ENCODE results near the gene DUSP16.

The DUSP16 gene

DNA sequence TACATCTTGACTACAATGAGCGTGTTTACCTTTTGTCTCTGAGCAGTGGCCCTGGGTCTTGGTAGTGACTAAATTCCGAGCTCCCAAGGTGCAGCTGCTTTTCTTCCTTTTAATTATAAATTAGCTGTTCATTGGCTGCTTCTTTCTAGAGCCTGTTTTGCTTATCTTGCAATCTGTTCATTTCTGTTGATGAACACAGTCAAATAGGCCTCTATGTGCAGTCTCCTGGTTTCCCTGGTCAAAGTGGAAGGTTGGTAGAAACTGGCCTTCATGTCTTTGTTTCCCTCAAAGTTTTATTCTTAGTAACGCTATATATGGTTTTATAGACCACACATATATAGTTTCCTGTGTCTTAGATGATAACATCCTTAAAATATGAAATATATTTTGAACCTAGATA, 94.1 kb downstream of the DUSP16 start:
- no peak for DNase-seq (ENCODE audit: low spot score)

DNA sequence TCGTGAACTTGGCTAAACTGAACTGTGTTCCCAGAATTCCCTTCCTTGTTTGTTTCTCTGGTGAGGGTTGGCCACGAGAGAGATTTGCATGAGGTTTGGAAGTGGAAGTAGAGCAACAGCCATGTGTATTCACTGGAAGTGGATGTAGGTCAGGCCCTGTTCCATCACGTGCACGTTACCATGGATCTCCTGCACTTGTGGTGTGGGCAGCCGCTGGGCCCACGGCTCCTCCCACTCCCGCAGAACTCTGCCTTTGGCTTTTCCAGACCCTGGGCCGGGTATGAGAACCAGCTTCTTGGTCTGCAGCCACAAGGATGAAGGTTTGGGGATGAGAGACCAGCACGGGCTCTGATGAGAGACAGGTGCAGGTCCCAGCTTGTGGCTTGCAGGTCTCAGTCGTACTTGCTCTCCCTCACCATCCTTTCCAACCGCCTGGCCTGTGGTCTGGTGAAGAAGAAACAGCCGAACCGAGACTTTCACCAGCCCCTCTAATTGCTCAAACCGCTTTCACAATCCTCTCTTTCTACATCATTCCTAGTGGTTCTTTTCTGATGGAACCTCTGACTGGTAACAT, 94.9 kb downstream of the DUSP16 start:
- no peak for DNase-seq (ENCODE audit: low spot score)

DNA sequence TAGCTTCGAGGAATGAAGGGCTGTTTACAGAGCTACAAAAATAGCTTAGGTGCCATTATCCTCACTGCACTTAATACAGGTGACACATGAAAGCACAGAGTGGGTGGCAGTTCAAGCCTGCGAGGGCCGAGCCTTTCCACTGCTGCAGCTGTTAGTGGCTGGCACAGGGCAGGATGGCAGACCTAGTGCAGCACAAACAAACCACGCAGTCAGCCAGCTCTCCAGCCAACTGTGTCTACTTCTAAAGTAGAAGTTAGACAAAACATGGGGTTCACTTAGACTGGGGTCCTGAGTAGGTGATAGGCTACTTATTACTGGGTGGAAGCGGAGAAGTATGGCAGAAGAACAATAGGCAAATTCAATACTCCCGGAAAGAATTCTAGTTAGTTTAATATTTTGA, 95.4 kb downstream of the DUSP16 start:
- DNase-seq (ENCODE audit: low spot score): no peak

DNA sequence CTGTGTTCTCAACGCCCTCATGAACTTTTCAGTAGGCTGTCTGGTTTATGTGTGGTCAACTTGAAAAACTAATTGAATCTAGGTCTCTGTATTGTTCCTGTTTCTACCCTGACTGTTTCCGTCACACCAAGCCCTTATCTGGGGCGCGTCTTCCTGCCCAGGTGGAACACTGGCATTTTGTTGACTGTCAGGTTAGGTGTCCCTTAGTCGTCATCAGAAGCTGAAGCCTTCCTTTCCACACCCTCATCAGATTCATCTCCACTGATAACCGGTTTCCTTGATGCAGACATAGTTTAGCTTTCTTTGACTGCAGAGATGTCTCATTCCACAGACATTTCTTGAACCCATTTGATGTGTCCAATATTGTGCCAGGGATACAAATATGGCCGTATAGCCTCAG, 96.5 kb downstream of the DUSP16 start:
- DNase-seq (ENCODE audit: low spot score): no peak

DNA sequence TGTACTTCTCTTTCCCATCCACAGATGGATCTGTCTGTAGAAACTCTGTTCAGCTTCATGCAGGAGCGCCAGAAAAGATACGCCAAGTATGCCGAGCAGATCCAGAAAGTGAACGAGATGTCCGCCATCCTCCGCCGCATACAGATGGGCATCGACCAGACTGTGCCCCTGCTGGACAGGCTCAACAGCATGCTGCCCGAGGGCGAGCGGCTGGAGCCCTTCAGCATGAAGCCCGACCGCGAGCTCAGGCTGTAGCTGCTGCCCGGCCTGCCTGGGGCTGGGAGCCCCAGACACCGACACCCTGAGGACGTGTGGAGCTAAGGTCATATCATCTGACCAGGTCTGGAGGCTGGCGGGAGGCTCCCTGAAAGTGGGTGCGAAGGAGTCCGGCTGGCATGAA, 97.1 kb downstream of the DUSP16 start:
- no peak for DNase-seq (ENCODE audit: low spot score)

DNA sequence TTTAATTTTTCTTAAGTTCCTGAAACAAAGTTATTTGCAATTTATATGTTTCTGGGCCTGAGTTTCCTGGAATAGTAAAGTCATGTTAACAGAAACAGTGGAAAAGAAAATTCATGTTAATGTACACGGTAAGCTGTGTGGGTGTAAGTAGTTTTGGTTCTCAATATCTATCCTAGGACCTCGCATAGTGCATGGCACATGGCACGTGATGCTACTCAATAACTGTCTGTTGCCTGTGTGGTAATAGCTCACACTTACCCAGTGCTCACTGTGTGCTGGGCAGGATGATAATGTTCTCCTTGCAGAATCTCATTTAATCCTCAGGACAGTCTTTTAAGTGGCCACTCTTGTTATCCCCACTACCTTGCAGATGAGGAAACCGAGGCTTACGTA, 100.7 kb downstream of the DUSP16 start:
- DNase-seq (ENCODE audit: low spot score): no peak

DNA sequence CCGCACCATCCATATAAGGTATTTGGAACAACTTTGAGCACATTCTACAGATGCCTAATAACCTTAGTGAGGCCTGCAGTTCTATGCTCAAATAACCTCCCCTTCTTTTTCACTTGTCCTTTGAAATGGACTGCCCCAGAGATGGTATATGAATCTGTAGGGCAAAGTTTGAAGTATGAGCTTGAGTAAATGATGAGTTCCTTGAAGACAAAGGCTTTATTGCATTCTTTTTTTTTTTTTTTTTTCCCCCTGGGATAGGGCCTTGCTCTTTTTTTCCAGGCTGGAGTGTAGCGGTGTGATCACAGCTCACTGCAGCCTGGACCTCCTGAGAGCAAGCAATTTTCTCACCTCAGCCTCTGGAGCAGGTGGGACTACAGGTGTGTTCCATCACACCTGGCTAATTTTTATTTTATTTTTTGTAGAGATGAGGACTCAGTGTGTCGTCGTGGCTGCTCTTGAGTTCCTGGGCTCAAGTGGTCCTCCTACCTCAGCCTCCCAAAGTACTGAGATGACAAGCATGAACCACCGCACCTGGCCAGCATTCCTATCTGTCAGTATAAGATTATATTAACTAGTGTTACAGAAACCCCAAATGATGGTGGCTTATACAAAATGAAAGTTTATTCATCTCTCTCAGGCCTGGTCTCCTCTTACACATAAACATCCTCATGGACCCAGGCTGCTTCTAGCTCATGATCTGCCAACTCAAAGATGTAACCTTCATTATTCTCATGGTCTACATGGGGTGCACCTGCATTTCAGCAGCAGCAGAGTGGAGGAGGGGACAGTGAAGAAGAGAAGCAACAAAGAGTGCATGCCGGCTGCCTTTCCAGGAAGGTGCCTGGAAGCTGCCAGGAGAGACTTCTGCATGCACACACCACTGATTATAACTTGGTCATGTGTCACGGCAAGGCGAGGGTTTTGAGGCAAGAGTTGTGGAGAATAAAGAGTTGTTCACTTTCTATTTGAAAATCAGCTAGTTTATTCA, 101.4 kb downstream of the DUSP16 start:
- no peak for DNase-seq (ENCODE audit: low spot score)

DNA sequence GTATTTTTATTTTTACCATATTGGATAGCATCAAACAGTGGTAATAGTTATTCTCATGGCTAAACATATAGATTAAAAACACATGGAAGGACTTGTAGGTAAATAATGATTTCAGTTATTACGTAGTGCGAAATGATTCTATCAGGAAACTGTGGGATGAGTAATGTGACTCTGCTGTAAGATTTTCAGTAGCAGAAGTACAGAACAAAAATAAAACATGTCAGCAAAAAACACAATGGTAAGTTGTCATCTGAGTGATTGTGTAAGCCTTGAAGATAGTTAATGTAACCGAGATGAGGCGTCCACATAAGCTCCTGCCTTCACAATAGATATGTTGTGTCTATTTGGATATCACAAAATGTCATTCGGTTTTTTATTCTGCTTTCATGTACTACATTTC, 106.0 kb downstream of the DUSP16 start:
- no peak for DNase-seq (ENCODE audit: low spot score)

DNA sequence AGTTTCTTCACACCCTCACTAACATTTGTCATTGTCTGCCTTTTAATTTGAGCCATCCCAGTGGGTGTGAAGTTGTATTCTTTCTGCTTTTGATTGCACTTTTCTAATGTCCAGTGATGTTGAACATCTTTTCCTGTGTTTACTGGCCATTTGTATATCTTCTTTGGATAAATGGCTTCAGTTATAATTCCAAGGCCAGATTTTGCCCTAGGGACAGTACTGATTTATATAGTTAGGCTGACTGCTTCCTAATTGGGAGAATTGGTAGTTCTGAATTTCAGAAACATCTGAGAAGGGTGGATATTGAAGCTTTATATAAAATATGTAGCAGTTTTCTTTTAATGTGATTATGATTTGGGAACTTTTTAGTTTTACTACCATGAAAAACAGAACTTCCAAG, 108.3 kb downstream of the DUSP16 start:
- no peak for DNase-seq (ENCODE audit: low spot score)

DNA sequence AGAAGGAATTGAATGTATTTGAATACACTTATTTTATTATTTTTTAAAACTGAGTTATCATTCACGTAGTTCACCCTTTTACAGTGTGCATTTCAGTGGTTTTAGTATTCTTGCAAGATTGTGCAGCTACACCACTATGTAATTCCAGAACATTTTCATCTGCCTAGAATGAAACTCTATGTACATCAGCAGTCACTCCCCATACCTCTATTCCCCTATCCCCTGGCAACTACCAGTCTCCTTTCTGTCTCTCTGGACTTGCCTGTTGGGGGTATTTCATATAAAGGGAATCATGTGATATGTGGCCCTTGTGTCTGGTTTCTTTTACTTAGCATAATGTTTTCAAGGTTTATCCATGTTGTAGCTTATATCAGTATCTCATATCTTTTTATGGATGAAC, 109.0 kb downstream of the DUSP16 start:
- DNase-seq (ENCODE audit: low spot score): no peak

DNA sequence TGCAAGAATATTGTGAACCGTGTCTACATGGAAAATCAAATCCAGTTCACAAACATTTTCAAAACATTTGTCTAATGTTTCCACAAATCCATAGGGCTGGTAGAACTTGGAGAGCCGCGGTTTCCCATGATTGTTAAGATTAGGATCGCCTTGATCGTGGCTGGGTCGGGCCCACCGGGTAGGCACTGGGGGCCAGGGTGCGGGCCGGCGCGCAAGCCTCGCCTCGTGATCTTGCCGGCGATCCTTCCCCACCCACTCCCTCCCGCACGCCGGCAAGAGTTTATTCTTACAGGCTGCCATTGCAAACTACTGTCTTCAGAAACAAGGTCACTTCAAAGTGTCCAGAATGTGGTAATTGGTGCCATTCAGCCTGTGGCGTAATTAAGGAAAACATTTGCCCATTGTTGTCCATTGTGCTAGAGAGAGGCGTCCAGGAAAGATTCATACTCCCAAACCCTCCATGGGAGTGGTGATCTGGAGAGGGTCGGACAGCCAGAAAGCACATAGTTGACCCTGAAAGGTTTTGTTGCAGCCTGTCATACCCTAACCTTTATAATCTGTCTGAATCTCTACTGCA, 110.2 kb downstream of the DUSP16 start:
- no peak for DNase-seq (ENCODE audit: low spot score)

DNA sequence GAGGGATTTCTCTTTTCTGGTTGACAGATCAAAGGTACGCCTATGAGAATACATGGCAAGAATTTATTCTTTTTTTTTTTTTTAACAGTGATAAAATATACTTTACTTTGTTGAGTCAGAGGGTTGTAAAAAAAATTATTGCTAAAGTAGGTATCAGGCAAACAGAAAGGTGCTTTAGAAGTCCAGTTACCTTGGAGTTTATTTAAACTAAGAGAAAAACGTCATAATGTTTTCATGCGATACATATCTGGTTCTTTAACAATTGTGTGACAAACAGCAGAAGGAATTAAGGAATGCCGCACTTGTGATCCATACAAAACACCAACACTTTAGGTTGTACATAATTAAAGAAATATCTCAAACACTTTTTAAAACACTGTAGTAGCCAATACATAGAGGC, 111.6 kb downstream of the DUSP16 start:
- no peak for DNase-seq (ENCODE audit: low spot score)

DNA sequence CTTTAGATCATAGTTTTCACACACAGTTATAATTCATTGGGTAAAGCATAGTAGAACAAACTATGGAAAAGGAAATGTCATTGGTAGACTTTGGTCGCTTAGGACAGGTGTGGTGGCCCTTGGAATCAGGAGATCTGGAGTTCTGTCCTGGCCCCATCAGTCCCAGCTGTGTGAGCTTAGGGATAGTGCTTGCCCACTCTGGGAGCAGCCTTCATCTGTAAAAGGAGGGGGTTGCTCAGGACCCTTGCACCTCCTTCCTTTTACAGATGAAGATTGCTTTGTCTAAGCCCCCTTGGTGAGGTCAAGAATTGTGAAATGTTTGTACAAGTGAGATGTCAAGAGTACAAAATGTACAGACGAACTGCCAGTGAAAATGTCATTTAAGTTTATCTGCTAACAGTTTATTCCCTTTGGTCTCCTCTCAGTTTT, 112.6 kb downstream of the DUSP16 start:
- peak; percentile 15 for DNase-seq (ENCODE audit: low spot score)

DNA sequence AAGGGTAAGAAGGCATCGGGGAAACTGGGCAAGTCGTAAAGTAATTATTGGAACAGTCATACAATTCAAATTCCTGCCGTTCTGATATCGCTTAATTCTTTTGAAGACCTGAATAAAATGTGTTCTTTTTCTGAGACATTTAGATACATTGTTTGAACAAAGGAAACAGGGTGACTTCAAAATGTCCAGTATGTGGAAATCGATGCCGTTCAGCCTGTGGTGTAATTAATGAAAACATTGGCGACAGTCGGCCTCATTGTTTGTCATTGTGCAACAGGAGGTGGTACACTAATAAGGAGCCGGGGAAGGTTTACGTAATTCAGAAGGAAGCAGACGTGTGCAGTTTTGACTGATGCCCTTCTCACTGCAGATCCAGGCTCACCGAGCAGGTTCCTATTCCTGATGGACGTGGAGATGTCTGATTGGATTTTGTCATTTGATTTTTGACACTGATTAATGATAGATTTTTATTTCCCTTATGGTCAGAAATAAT, 113.1 kb downstream of the DUSP16 start:
- DNase-seq (ENCODE audit: low spot score): peak; percentile 75

DNA sequence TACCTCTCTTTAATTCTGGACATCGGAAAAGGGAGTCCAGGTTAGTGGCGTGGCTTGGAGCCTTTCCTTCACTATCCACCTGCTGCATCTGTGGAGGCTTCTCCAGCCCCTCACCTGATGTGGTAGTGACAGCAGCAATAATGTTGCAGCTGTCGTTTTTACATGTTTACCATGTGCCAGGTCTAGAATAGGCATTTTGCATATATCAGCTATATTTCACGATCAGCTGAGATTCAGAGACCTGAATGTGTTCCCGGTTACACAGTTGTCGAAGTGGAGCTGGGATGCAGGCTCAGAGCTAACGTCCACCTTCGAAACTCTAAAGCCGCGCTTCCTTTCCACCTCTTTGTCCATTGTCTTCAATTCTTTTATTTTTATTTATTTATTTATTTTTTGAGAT, 114.8 kb downstream of the DUSP16 start:
- DNase-seq (ENCODE audit: low spot score): no peak

DNA sequence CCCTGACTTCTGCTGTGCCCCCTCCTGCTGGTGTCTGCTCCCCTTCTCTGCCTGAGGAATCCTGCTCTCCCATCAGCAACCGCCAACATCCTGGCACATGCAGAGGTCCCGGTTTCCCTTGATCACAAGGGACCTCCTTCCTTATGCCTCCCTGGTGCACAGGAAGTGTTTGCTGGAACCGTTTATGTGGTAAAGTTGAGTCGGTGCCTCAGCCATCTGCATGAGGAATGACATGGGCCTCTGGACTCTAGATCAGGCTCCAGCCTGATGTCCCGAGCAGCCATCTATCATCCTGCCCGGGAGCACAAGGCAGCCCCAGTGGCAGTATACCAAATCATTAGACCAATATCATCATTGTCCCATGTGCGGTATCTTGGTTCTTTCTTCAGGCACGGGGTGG, 115.4 kb downstream of the DUSP16 start:
- no peak for DNase-seq (ENCODE audit: low spot score)

DNA sequence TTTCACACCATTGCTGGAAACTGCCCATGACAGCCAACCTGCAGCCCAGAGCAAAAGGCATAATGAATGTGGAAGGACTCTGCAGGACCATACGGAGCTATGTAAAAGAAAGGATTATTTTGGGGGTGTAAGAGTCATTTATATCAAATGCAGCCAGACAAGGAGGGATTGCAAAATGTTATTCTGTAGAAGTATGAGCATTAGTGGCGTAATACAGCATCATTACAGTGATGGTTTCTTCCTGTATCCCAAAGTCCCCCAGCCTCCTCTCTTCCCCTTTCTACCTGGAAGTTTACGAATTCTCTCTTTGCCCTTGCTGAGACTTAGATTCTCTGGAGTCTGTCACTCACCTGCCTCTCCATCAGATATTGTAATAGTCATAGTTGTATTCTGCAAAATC, 115.9 kb downstream of the DUSP16 start:
- no peak for DNase-seq (ENCODE audit: low spot score)

DNA sequence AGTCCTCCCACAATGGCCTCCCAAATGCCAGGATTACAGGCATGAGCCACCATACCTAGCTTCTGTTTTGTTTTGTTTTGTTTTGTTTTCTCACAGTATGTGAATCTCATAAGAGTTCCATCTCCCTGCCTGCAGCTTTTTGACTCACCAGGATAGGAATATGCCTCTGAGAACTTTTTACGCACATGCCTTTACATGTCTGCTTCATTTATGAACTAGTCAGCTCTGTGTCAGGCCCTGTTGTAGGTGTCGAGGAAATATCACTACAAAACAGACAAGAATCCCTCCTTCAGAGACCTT, 116.8 kb downstream of the DUSP16 start:
- no peak for DNase-seq (ENCODE audit: low spot score)

DNA sequence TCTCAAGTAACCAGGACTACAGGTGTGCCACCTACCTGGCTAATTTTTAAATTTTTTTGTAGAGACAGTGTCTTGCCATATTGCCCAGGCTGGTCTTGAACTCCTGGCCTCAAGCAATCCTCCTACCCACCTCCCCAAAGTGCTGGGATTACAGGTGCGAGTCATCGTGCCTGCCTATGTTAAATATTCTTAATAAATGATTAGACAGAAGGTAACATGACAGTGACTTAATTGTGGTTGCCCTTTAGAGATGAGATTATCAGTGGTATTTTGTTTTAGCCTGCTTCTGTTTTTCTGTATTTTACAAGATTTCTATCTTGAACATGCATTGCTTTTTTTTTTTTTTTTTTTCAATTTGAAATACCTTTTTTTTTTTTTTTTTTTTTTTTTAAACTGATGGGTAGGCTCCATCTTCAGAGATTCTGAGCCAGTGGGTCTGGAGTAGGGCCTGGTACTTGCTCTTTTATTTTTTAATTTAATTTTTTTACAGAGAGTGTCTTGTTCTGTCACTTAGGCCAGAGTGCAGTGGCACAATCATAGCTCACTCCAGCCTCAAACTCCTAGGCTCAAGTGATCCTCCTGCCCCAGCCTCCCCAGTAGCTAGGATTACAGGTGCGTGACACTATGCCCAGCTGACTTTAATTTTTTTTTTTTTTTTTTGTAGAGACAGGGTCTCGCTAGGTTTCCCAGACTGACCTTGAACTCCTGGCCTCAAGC, 117.3 kb downstream of the DUSP16 start:
- no peak for DNase-seq (ENCODE audit: low spot score)

DNA sequence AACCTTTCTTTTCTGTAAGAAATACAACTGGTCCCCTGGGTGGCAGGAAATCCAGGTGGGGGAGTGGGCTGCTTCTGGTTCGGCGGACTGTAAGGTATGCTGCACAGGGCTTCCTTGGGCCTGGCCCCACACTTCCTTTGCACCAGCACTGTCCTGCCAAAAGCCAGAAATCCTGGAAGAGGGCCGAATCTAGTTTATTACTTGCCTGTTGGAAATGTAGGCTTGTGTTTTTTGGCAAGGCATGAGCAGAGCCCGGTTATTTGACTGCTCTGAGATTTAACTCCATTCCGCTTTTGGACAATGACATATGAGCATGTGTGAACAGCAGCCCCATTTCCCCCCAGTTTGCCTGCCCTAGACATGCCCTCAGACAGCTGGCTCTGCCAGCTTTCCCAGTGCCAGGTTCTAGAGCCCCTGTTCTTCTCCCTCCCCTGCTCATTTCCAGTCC, 119.2 kb downstream of the DUSP16 start:
- no peak for DNase-seq (ENCODE audit: low spot score)

DNA sequence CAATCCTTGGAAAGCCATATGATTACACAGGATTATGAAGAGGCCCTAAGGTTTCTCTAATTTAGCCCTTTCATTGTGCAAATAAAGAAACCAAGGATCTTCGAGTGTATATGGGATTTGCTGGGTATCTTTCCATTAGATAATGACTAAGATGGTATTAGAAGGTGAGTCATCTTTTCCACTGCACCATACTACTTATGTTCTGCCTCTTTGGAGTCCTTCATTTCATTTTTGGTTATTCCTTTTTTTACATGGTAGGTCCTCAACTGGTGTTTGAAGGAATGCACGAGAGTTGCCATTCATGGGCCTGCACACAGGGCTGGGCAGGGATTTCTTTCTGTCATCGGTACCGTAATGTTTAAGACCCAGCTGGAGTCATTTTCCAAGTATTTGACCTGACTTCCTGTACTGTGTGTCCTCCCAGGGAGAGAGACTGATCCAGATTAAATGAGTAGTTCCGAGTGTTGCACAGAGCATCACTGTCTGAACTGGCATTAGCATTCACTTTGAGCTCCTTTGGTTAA, 120.1 kb downstream of the DUSP16 start:
- no peak for DNase-seq (ENCODE audit: low spot score)

DNA sequence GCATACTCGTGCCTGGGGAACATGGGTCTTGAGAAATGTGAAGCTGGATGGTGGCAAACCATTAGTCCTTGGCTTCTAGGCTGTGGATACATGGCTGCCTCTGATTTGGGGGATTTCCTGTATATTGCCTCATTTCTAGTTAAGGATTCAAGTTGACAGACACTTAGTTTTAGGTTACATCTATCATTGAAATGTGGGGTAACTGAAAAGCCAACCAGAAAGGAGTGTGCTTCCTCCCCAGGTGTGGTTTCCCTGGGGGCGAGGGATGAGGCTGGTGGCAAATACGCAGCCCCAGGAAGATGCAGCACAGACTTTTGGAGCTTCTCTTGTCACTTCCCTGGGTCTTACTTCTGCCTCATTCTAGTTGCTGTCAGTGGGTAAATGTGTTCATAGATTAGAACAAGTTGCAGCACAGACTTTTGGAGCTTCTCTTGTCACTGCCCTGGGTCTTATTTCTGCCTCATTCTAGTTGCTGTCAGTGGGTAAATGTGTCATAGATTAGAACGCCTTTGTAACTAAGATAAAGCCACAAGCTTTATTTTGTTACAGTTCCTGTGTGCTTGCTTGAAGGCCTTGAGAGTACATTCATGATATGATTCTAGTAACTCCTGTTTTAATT, 120.7 kb downstream of the DUSP16 start:
- no peak for DNase-seq (ENCODE audit: low spot score)

All from HuH-7 (cell line).